HepG2 (cell line): Measurements from ENCODE around the gene GRAMD1A. TPM values are rescaled to one million over a fixed set of nuclear protein-coding genes. Genes with fewer than 3 reads are reported as not detected.

Experiments
- CEBPB ChIP-seq: IDR thresholded peaks from 2 replicates; pipeline ENCODE4 v1.6.1; 2011; ENCODE audit warnings: low read depth, low read length, improper control_type of control experiment, borderline replicate concordance
- DNMT1 ChIP-seq: sonication (generic); formaldehyde crosslinking; IDR thresholded peaks from 2 replicates; pipeline ENCODE4 v1.5.1; 2020; ENCODE audit warnings: mild to moderate bottlenecking, missing genetic modification reagents
- ETV5 ChIP-seq: IDR thresholded peaks from 2 replicates; pipeline ENCODE4 v1.6.1; 2018; ENCODE audit warnings: missing biosample characterization, missing genetic modification reagents, inconsistent platforms, borderline replicate concordance
- FOXK1 ChIP-seq: sonication (generic); formaldehyde crosslinking; IDR thresholded peaks from 2 replicates; pipeline ENCODE4 v1.4.0; 2020; ENCODE audit warnings: low read depth, missing genetic modification reagents, borderline replicate concordance
- FOXO4 ChIP-seq: sonication (generic); formaldehyde crosslinking; conservative IDR thresholded peaks from 2 replicates; pipeline ENCODE4 v1.8.1; 2023; ENCODE audit warnings: missing genetic modification reagents
- HOXA3 ChIP-seq: sonication (generic); formaldehyde crosslinking; IDR thresholded peaks from 2 replicates; pipeline ENCODE4 v1.5.0; 2020; ENCODE audit warnings: missing genetic modification reagents
- NR2F2 ChIP-seq: IDR thresholded peaks from 2 replicates; pipeline ENCODE4 v1.6.1; 2012; ENCODE audit warnings: low read depth, inconsistent platforms, borderline replicate concordance
- PHF21A ChIP-seq: sonication (generic); formaldehyde crosslinking; IDR thresholded peaks from 2 replicates; pipeline ENCODE4 v1.5.0; 2020; ENCODE audit warnings: mild to moderate bottlenecking, missing genetic modification reagents
- RFX5 ChIP-seq: IDR thresholded peaks from 2 replicates; pipeline ENCODE4 v1.6.1; 2011; ENCODE audit warnings: low read depth, low read length, improper control_type of control experiment
- THAP11 ChIP-seq: IDR thresholded peaks from 2 replicates; pipeline ENCODE4 v1.6.1; 2016; ENCODE audit warnings: missing biosample characterization, missing genetic modification reagents
- ZBTB4 ChIP-seq: sonication (generic); formaldehyde crosslinking; IDR thresholded peaks from 2 replicates; pipeline ENCODE4 v1.4.0; 2020; ENCODE audit warnings: missing genetic modification reagents, mild to moderate bottlenecking, borderline replicate concordance
- ZMYM3 ChIP-seq: sonication (generic); formaldehyde crosslinking; IDR thresholded peaks from 2 replicates; pipeline ENCODE4 v1.5.1; 2020; ENCODE audit warnings: mild to moderate bottlenecking, missing genetic modification reagents
- ZNF24 ChIP-seq: fragments of 450-650 bp; IDR thresholded peaks from 2 replicates; pipeline ENCODE4 v1.6.1; 2017; ENCODE audit warnings: antibody characterized with exemption, mild to moderate bottlenecking
- ZNF501 ChIP-seq: sonication (generic); formaldehyde crosslinking; IDR thresholded peaks from 2 replicates; pipeline ENCODE4 v1.5.1; 2020; ENCODE audit warnings: mild to moderate bottlenecking, moderate library complexity, missing genetic modification reagents
- ZNF513 ChIP-seq: sonication (generic); formaldehyde crosslinking; conservative IDR thresholded peaks from 2 replicates; pipeline ENCODE4 v1.5.0; 2020; ENCODE audit warnings: missing genetic modification reagents
- ZNF672 ChIP-seq: sonication (generic); formaldehyde crosslinking; IDR thresholded peaks from 2 replicates; pipeline ENCODE4 v1.8.1; 2022; ENCODE audit warnings: missing genetic modification reagents
- ZNF770 ChIP-seq: sonication (generic); formaldehyde crosslinking; IDR thresholded peaks from 2 replicates; pipeline ENCODE4 v1.5.0; 2020; ENCODE audit warnings: mild to moderate bottlenecking, missing genetic modification reagents
- ZNF883 ChIP-seq: sonication (generic); formaldehyde crosslinking; IDR thresholded peaks from 2 replicates; pipeline ENCODE4 v1.5.1; 2020; ENCODE audit warnings: mild to moderate bottlenecking, missing genetic modification reagents; ENCODE audit errors: not compliant biosample characterization
- polyA plus RNA-seq, 8 experiments: library from polyadenylated mRNA; depleted of rRNA in 3 of 8; stranded (reverse) in 7 of 8; unstranded in 1 of 8; fragments of >200 nt; fragmentation: Illumina TruSeq in 4 of 8; extraction: Trizol in 4 of 8; gene quantifications; 2 replicates each; pipeline versions ENCODE4 v1.2.1 to v1.2.3, GENCODE V29; 2011 to 2016; ENCODE audit warnings: low read depth in 4 of 8, missing spikeins in 1 of 8, mixed read lengths in 1 of 8; ENCODE audit not compliant: insufficient read depth in 1 of 8
- total RNA-seq, 5 experiments: library from RNA; depleted of rRNA; stranded (reverse); fragments of >200 nt; fragmentation: Illumina TruSeq; extraction: Trizol; gene quantifications; 2 replicates each; pipeline ENCODE4 v1.2.3, GENCODE V29; 2016; ENCODE audit warnings: low read depth in 1 of 5

Gene GRAMD1A
- total and polyA plus RNA-seq, 2 of the 13 experiments (the other 11 are each of a cell fraction or from before 2014, with no cell fraction given): 14.7 to 181 TPM

GRCh38 chr19:35042056-35042730, 42.1 kb downstream of the GRAMD1A start (continued):
- TF ChIP-seq DNMT1 (no peak), ETV5 (CRISPR knock-in tag) (peak; percentile 43), NR2F2 (no peak), FOXO4 (no peak), HOXA3 (peak; percentile 74; the same call in 1 of the 2 replicates), THAP11 (CRISPR knock-in tag) (peak; percentile 59), ZBTB4 (no peak), CEBPB (no peak), ZNF672 (CRISPR knock-in tag) (no peak), ZNF883 (CRISPR knock-in tag) (no peak), ZNF501 (no peak), ZNF24 (no peak), FOXK1 (no peak; the same call in 1 of the 2 replicates), ZNF513 (CRISPR knock-in tag) (no peak), RFX5 (no peak), ZMYM3 (CRISPR knock-in tag) (no peak), ZNF770 (CRISPR knock-in tag) (no peak), PHF21A (0 out of 2 replicates have a peak, but pooled peaks have one; percentile 15)
